GM12891 (cell line): ENCODE measurements around the gene ADCY5.
"Not testable (repeated sequence)": the region's sequence is repeated elsewhere in the genome, so short reads cannot be mapped to it uniquely, and the experiment has no call there.

Source experiments
- DNase-seq: peaks from one replicate; pipeline ENCODE4 v3.0.0; 2011; ENCODE audit warnings: low spot score; ENCODE audit not compliant: insufficient read length
- FAIRE-seq: peaks from 2 replicates; lab custom pipeline; 2011; peaks lifted over from hg19 to GRCh38; lab: Jason Lieb, UNC
- PAX5 ChIP-seq: IDR thresholded peaks from 2 replicates; pipeline ENCODE4 v1.6.1; 2011; ENCODE audit warnings: low read length, moderate library complexity, mild to moderate bottlenecking; ENCODE audit not compliant: insufficient read depth, severe bottlenecking
- POLR2A ChIP-seq: IDR thresholded peaks from 2 replicates; pipeline ENCODE4 v1.6.1; 2011; ENCODE audit warnings: low read depth, low read length, control low read depth
- POLR2AphosphoS5 ChIP-seq: IDR thresholded peaks from 2 replicates; pipeline ENCODE4 v1.6.1; 2011; ENCODE audit warnings: low read depth, low read length, control low read depth
- POU2F2 ChIP-seq: IDR thresholded peaks from 2 replicates; pipeline ENCODE4 v1.6.1; 2011; ENCODE audit warnings: low read depth, mild to moderate bottlenecking, control low read depth, low read length, moderate library complexity
- SPI1 ChIP-seq: IDR thresholded peaks from 2 replicates; pipeline ENCODE4 v1.6.1; 2011; ENCODE audit warnings: low read depth, low read length, control low read depth
- TAF1 ChIP-seq: IDR thresholded peaks from 2 replicates; pipeline ENCODE4 v1.6.1; 2011; ENCODE audit warnings: low read depth, low read length, control low read depth

Gene ADCY5

DNA sequence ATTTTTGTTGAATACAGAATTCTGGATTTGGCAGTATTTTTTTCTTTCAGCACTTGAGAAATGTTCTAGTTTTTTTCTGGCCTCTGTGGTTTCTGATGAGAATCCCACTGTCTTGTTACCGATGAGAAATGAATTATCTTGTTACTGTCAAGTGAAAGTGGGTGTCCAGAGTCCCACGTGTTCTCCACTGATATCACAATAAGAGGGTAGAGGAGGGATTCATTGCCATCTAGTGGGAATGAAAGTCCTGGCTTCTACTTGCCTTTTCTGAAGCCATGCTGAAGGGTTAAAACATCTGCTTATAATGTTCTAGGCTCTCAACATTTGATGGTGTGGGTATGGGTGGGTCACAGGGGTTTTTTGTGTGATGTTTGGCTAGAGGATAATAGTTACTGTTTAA, 181.1 kb downstream of the ADCY5 start:
- DNase-seq (no peak), FAIRE-seq (no peak)
- TF ChIP-seq PAX5 (no peak), TAF1 (no peak), POLR2AphosphoS5 (no peak), POLR2A (no peak), POU2F2 (no peak), SPI1 (no peak)

DNA sequence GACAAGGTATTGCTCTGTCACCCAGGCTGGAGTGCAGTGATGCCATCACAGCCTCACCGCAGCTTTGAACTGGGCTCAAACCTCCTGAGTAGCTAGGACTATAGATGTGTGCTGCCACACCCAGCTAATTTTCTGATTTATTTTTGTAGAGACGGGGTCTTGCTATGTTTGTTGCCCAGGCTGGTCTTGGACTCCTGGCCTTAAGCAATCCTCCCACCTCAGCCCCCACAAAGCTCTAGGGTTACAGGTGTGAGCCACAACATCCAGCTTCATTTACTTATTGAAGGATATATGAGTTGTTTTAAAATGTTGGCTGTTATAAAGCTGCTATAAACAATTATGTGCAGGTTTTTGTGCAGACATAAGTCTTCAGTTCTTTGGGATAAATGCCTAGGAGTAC, 184.9 kb downstream of the ADCY5 start:
- no peak for TF ChIP-seq SPI1
- TF ChIP-seq PAX5, result no peak
- no peak for TF ChIP-seq POU2F2
- TF ChIP-seq TAF1, result no peak
- DNase-seq (no peak), FAIRE-seq (no peak)

GRCh38 chr3:123262868-123263267, 186.0 kb downstream of the ADCY5 start:
- TF ChIP-seq PAX5 (no peak), TAF1 (no peak), SPI1 (no peak), POLR2A (no peak), POLR2AphosphoS5 (no peak), POU2F2 (no peak)
- no peak for DNase-seq
- no peak for FAIRE-seq

DNA sequence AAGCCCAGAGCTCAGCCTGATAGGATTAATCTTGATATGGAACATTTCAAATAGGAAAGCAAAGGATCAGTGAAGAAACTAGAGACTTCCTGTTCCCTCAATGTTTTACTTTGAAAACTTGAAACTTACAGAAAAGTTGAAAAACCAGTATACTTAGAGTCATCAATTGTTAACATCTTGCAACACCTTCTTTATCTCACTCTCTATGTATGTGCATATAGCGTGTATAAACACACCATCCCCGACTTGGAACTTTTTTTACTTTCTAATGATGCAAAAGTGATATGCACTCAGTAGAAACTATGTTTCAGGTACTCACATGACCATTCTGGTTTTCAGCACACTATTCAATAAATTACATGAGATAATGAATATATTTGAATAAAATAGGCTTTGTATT, 186.7 kb downstream of the ADCY5 start:
- FAIRE-seq (no peak), DNase-seq (no peak)
- TF ChIP-seq TAF1 (no peak), POU2F2 (no peak), PAX5 (no peak), POLR2A (no peak), POLR2AphosphoS5 (no peak), SPI1 (no peak)

GRCh38 chr3:123261666-123262065, 187.2 kb downstream of the ADCY5 start:
- DNase-seq, result no peak
- no peak for TF ChIP-seq PAX5
- TF ChIP-seq SPI1, result no peak
- TF ChIP-seq TAF1, result no peak
- no peak for TF ChIP-seq POLR2AphosphoS5
- no peak for TF ChIP-seq POU2F2
- TF ChIP-seq POLR2A, result no peak
- peak; percentile 26 for FAIRE-seq

- FAIRE-seq, result peak; percentile 35
- DNase-seq, result no peak
- TF ChIP-seq POLR2AphosphoS5, result no peak
- no peak for TF ChIP-seq POU2F2
- no peak for TF ChIP-seq POLR2A
- TF ChIP-seq PAX5, result no peak
- TF ChIP-seq SPI1, result no peak
- TF ChIP-seq TAF1, result no peak
These were observed 190.0 kb downstream of the ADCY5 start for GRCh38 chr3:123258811-123259420.

GRCh38 chr3:123258359-123258758, 190.5 kb downstream of the ADCY5 start:
- FAIRE-seq (no peak), DNase-seq (no peak)
- TF ChIP-seq POU2F2, result no peak
- no peak for TF ChIP-seq POLR2A
- TF ChIP-seq PAX5, result no peak
- no peak for TF ChIP-seq SPI1
- no peak for TF ChIP-seq TAF1
- no peak for TF ChIP-seq POLR2AphosphoS5

DNA sequence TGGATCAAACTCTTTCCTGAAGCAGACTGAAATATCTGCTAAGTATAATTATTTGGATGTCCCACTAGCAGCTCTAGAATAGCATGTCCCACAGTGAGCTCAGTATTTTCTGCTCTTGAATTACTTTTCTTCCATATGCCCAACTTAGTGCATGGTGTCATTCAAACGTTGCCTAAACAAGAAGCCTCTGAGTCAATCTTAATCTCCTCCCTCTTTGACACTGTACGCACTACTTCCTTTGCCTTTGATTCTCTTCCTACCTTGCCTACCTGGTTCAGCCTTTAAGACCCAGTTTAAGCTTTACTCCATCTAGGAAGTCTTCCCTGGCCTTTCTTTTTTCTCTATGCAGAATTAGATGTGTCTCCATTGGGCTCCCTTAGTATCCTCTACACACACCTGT, 192.6 kb downstream of the ADCY5 start:
- no peak for DNase-seq
- FAIRE-seq, result no peak
- TF ChIP-seq PAX5, result no peak
- no peak for TF ChIP-seq POU2F2
- no peak for TF ChIP-seq SPI1
- no peak for TF ChIP-seq TAF1
- no peak for TF ChIP-seq POLR2A
- no peak for TF ChIP-seq POLR2AphosphoS5

DNA sequence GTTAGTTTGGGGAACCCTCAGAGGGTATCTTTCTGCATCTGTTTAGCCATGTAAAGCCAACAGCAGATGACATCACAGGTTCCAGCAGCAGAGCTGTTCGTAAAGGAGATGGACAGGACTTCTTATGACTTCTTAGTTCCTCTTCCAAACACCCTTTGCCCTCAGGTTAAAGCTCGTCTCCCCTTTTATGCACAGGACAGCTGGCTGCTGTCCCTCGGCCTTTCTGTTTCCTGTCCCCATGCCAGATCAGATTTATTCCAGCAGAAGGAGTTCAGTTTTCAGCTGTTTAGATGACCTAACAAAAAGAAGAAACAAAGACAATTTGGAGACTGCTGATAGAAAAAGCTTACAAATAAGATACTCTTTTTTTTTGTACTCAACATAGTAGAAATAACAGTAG, 202.0 kb downstream of the ADCY5 start:
- no peak for DNase-seq
- FAIRE-seq, result no peak
- TF ChIP-seq PAX5 (no peak), POLR2A (no peak), POLR2AphosphoS5 (no peak), SPI1 (no peak), TAF1 (no peak), POU2F2 (no peak)

GRCh38 chr3:123244128-123244527, 204.8 kb downstream of the ADCY5 start:
- DNase-seq (no peak), FAIRE-seq (no peak)
- TF ChIP-seq POLR2AphosphoS5 (no peak), PAX5 (no peak), POLR2A (no peak), TAF1 (no peak), POU2F2 (no peak), SPI1 (no peak)

DNA sequence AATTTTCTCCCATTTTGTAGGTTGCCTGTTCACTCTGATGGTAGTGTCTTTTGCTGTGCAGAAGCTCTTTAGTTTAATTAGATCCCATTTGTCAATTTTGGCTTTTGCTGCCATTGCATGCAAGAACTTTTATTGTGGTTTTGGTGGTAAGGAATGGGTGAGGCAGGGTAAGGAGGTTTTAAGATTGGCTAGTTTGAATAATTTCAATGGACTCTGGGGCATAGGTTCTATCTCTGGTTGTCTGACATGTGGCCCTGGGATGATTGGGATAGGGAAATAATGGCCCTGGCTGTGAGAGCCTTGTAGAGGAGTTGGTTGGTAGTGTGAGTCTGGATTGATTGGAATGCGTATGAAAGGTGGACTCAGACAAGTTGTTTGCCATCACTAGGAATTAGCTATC, 209.1 kb downstream of the ADCY5 start:
- DNase-seq (no peak), FAIRE-seq (no peak)

DNA sequence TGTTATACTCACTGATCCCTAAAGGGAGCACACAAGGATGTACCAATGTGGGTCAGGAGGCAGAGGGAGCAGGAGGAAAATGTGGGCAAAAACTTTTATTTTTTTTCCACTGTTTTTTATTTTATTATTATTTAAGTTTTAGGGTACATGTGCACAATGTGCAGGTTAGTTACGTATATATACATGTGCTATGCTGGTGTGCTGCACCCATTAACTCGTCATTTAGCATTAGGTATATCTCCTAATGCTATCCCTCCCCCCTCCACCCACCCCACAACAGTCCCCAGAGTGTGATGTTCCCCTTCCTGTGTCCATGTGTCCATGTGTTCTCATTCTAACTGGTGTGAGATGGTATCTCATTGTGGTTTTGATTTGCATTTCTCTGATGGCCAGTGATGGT, 209.7 kb downstream of the ADCY5 start:
- DNase-seq, FAIRE-seq: not testable (repeated sequence)

More for the DNA sequence above, 209.1 kb downstream of the ADCY5 start:
- TF ChIP-seq SPI1 (no peak), POU2F2 (no peak), TAF1 (no peak), POLR2A (no peak), PAX5 (no peak), POLR2AphosphoS5 (no peak)
